GM12878 (cell line): ENCODE results near the gene EPHA8. TPM values are rescaled to one million over a fixed set of nuclear protein-coding genes. Genes with fewer than 3 reads are reported as not detected.

Experiments used
- ATAC-seq: fragments of 200-7000 bp; cut with Tn5 transposase; 3 replicates; pipeline ENCODE4 v1.9.1; 2020; ENCODE audit warnings: mild to moderate bottlenecking, moderate library complexity
- BruUV-seq: library from RNA; stranded (reverse); fragments of 400-500 nt; replicated peaks from 2 replicates; lab custom pipeline; 2021; lab: Mats Ljungman, UMichigan
- CTCF ChIA-PET: fragments of 300-600 bp; sonication (Branson Sonifier 250); formaldehyde crosslinking; extraction: SDS; loops from one replicate; lab custom pipeline; 2021; ENCODE audit warnings: inconsistent platforms; lab: Yijun Ruan, JAX
- POLR2A ChIA-PET: fragments of 350-600 bp; formaldehyde crosslinking; extraction: SDS; loops from one replicate; lab custom pipeline; 2021; ENCODE audit warnings: inconsistent platforms; lab: Charles Lee
- RAD21 ChIA-PET: fragments of 300-600 bp; sonication (Branson Sonifier 250); formaldehyde crosslinking; loops from one replicate; lab custom pipeline; 2023; ENCODE audit warnings: antibody characterized with exemption; ENCODE audit not compliant: unreplicated experiment; lab: Charles Lee
- SMC1A ChIA-PET: fragments of 300-600 bp; sonication (Branson Sonifier 250); formaldehyde crosslinking; loops from one replicate; lab custom pipeline; 2023; ENCODE audit not compliant: unreplicated experiment, uncharacterized antibody; lab: Charles Lee
- DNase-seq: peaks from one replicate; pipeline ENCODE4 v3.0.0-alpha.2; 2011; ENCODE audit warnings: low read depth, low spot score
- FAIRE-seq: peaks from 3 replicates; lab custom pipeline; 2011; peaks lifted over from hg19 to GRCh38; lab: Jason Lieb, UNC
- H2AFZ ChIP-seq: 2 replicates; pipeline ENCODE4 v1.6.0; 2011; ENCODE audit warnings: low read depth, low read length, control low read depth; ENCODE audit not compliant: control insufficient read depth
- H3K27ac ChIP-seq: 2 replicates; pipeline ENCODE4 v1.5.1; 2011; ENCODE audit warnings: control low read depth; ENCODE audit not compliant: control insufficient read depth, insufficient read depth
- H3K27me3 ChIP-seq, 2 experiments: replicated peaks in 1 of 2; 2 replicates each; pipeline versions ENCODE4 v1.6.0 to v1.6.1; 2011; ENCODE audit warnings: low read length in 1 of 2; ENCODE audit not compliant: control insufficient read depth in 2 of 2, insufficient read depth in 2 of 2
- H3K36me3 ChIP-seq, 2 experiments: 2 replicates each; pipeline ENCODE4 v1.5.1; 2011; ENCODE audit warnings: low read length in 1 of 2; ENCODE audit not compliant: control insufficient read depth in 2 of 2, insufficient read depth in 2 of 2
- H3K4me1 ChIP-seq: 2 replicates; pipeline ENCODE4 v1.6.1; 2011; ENCODE audit warnings: mild to moderate bottlenecking, low read length, moderate library complexity, mixed read lengths; ENCODE audit not compliant: control insufficient read depth, insufficient read depth
- H3K4me2 ChIP-seq: 2 replicates; pipeline ENCODE4 v1.6.0; 2011; ENCODE audit warnings: control low read depth; ENCODE audit not compliant: control insufficient read depth, insufficient read depth
- H3K4me3 ChIP-seq: fragments of 200-600 bp; sonication (generic); 2 replicates; pipeline ENCODE4 v1.5.1; 2016
- H3K79me2 ChIP-seq: 2 replicates; pipeline ENCODE4 v1.6.0; 2011; ENCODE audit warnings: low read length; ENCODE audit not compliant: control insufficient read depth, insufficient read depth
- H3K9ac ChIP-seq: 2 replicates; pipeline ENCODE4 v1.8.0; 2011; ENCODE audit warnings: low read length, control low read depth, mixed read lengths; ENCODE audit not compliant: control insufficient read depth, insufficient read depth
- H3K9me3 ChIP-seq: replicated peaks from 3 replicates; pipeline ENCODE4 v1.5.1; 2011; ENCODE audit warnings: mild to moderate bottlenecking, low read length; ENCODE audit not compliant: control insufficient read depth, insufficient read depth
- H4K20me1 ChIP-seq: 2 replicates; pipeline ENCODE4 v1.6.0; 2011; ENCODE audit not compliant: control insufficient read depth, insufficient read depth
- CHD1 ChIP-seq: IDR thresholded peaks from 2 replicates; pipeline ENCODE4 v1.6.1; 2012; ENCODE audit warnings: low read depth, low read length, improper control_type of control experiment
- CTCF ChIP-seq, 3 experiments: IDR thresholded peaks in 2 of 3; conservative IDR thresholded peaks in 1 of 3; 2 replicates each; pipeline ENCODE4 v1.5.1; 2011; ENCODE audit warnings: low read depth in 3 of 3, low read length in 3 of 3, mild to moderate bottlenecking in 3 of 3, control low read depth in 2 of 3, moderate library complexity in 2 of 3, inconsistent platforms in 1 of 3, mixed read lengths in 1 of 3; ENCODE audit not compliant: control insufficient read depth in 2 of 3, insufficient read depth in 1 of 3; ENCODE audit errors: extremely low read depth in 1 of 3
- KDM1A ChIP-seq: fragments of 200-600 bp; sonication (generic); IDR thresholded peaks from 2 replicates; pipeline ENCODE4 v1.6.1; 2016; ENCODE audit warnings: borderline replicate concordance
- NR2C2 ChIP-seq: IDR thresholded peaks from 2 replicates; pipeline ENCODE4 v1.6.1; 2011; ENCODE audit warnings: borderline replicate concordance, low read depth; ENCODE audit not compliant: control insufficient read depth, insufficient read length
- NRF1 ChIP-seq: conservative IDR thresholded peaks from 2 replicates; pipeline ENCODE4 v1.6.1; 2011; ENCODE audit warnings: mild to moderate bottlenecking, low read depth, low read length, improper control_type of control experiment
- RCOR1 ChIP-seq: conservative IDR thresholded peaks from 2 replicates; pipeline ENCODE4 v1.6.1; 2012; ENCODE audit warnings: low read depth, low read length, improper control_type of control experiment
- WGBS: methylation state at CpG from one replicate; pipeline ENCODE4 v1.1.6; 2016; ENCODE audit warnings: low lambda C conversion rate; ENCODE audit not compliant: insufficient replicate concordance, insufficient coverage; ENCODE audit errors: missing lambda C conversion rate; 5-methylcytosine and 5-hydroxymethylcytosine counted together
- in situ Hi-C: fragments of 300-500 bp; cut with MboI; formaldehyde crosslinking; loops from 9 replicates; pipeline ENCODE4 v1.14.3; 2018; ENCODE audit warnings: mixed read lengths
- intact Hi-C: fragments of 100-400 bp; cut with micrococcal nuclease; formaldehyde crosslinking; loops from one replicate; pipeline ENCODE4 v1.14.2; 2022; ENCODE audit not compliant: unreplicated experiment
- polyA plus RNA-seq, 11 experiments: library from polyadenylated mRNA; depleted of rRNA in 4 of 11; unstranded in 6 of 11; stranded (reverse) in 5 of 11; fragments of >200 nt; fragmentation: Nextera tagmentation in 4 of 11; fragmentation: Illumina TruSeq in 1 of 11; extraction: Ambion mirVana in 4 of 11; extraction: Trizol in 1 of 11; gene quantifications; 1 replicate in 1 of 11; 2 replicates in 10 of 11; pipeline versions ENCODE4 v1.2.1 to v1.2.3, GENCODE V29; 2011 to 2016; ENCODE audit warnings: inconsistent platforms in 2 of 11, missing spikeins in 2 of 11, low read depth in 1 of 11
- total RNA-seq, 4 experiments: library from RNA; depleted of rRNA in 3 of 4; stranded (reverse); fragments of >200 nt in 3 of 4; fragmentation: Illumina TruSeq in 1 of 4; extraction: Trizol in 1 of 4; gene quantifications; 2 replicates each; pipeline versions ENCODE4 v1.2.1 to v1.2.3, GENCODE V29; 2013 to 2021

Gene EPHA8
- total and polyA plus RNA-seq, 10 of the 15 experiments (the other 5 are each of a cell fraction or from before 2014, with no cell fraction given) = not detected

GRCh38 chr1:22585471-22585870 lies 22.2 kb downstream of the EPHA8 start:
- no TSS peak for BruUV-seq
- ChIA-PET POLR2A (no interaction called here), CTCF (no interaction called here), RAD21 (no interaction called here), SMC1A (no interaction called here)
- in situ Hi-C loops (no loop called here), intact Hi-C loops (no loop called here)
- FAIRE-seq (no peak), DNase-seq (no peak), ATAC-seq (no peak)
- no peak overlapping the region for H3K4me2 ChIP-seq
- no peaks in the 10 kb centered on the region for H4K20me1 ChIP-seq
- no peaks in the 10 kb centered on the region for H3K9me3 ChIP-seq
- no peaks in the 10 kb centered on the region; a peak in 1 of 4 replicates for H3K27me3 ChIP-seq
- TF ChIP-seq RCOR1 = no peak
- TF ChIP-seq NR2C2 = no peak
- H3K4me1 ChIP-seq = no peaks in the 10 kb centered on the region
- no peaks in the 10 kb centered on the region for H3K36me3 ChIP-seq
- WGBS = 11% methylated on average over 4 of the region's 4 CpGs
- H3K4me3 ChIP-seq = no peak overlapping the region
- H3K79me2 ChIP-seq = no peaks in the 10 kb centered on the region
- no peak overlapping the region for H3K27ac ChIP-seq
- no peak overlapping the region for H3K9ac ChIP-seq
- H2AFZ ChIP-seq = no peak overlapping the region

- in situ Hi-C loops (no loop called here), intact Hi-C loops (no loop called here)
- CTCF ChIA-PET = no interaction called here
- TF ChIP-seq NRF1 = no peak
- TF ChIP-seq CHD1 = no peak
- TF ChIP-seq KDM1A = no peak
- no peak for TF ChIP-seq CTCF (IDR thresholded peaks at IDR 0.05 in 2 of 3, conservative IDR thresholded peaks at IDR 0.05 in 1 of 3; ENCODE audit: control insufficient read depth in 2 of 3, extremely low read depth in 1 of 3, insufficient read depth in 1 of 3, low read depth in 3 of 3, low read length in 3 of 3)
- Histone ChIP-seq H2AFZ (no peak overlapping the region), H3K4me2 (no peak overlapping the region), H3K79me2 (no peaks in the 10 kb centered on the region), H3K27me3 (no peaks in the 10 kb centered on the region; a peak in 1 of 4 replicates), H3K9me3 (no peaks in the 10 kb centered on the region), H4K20me1 (no peaks in the 10 kb centered on the region), H3K4me3 (no peak overlapping the region), H3K36me3 (no peaks in the 10 kb centered on the region), H3K4me1 (no peaks in the 10 kb centered on the region), H3K27ac (no peak overlapping the region), H3K9ac (no peak overlapping the region)
- no peak for DNase-seq
- SMC1A ChIA-PET = no interaction called here
- no peak for FAIRE-seq
- BruUV-seq = no TSS peak
- WGBS = 35% methylated on average over 17 of the region's 19 CpGs
- POLR2A ChIA-PET = no interaction called here
- RAD21 ChIA-PET = no interaction called here
- ATAC-seq = no peak
Observed at GRCh38 chr1:22586356-22587130, 23.3 kb downstream of the EPHA8 start.
